Activated naive CD4-positive, alpha-beta T cell treated with anti-CD3 and anti-CD28 coated beads, Interleukin-2, amount 50 U/mL, for 24 hours (primary cell): Measurements from ENCODE around the gene BRINP3.
"Not testable (repeated sequence)": the region's sequence is repeated elsewhere in the genome, so short reads cannot be mapped to it uniquely, and the experiment has no call there.

Experiments
- H3K27ac Mint-ChIP-seq: one replicate; pipeline ENCODE4 v1.8.0; 2021; ENCODE audit warnings: mild to moderate bottlenecking, mixed read lengths
- H3K27me3 Mint-ChIP-seq: one replicate; pipeline ENCODE4 v1.8.0; 2021; ENCODE audit warnings: mixed read lengths
- H3K36me3 Mint-ChIP-seq: one replicate; pipeline ENCODE4 v1.8.0; 2021; ENCODE audit warnings: mixed read lengths
- H3K4me1 Mint-ChIP-seq: one replicate; pipeline ENCODE4 v1.8.0; 2021; ENCODE audit warnings: mixed read lengths
- H3K4me3 Mint-ChIP-seq: one replicate; pipeline ENCODE4 v1.8.0; 2021; ENCODE audit warnings: mild to moderate bottlenecking, mixed read lengths
- H3K9me3 Mint-ChIP-seq: one replicate; pipeline ENCODE4 v1.8.0; 2021; ENCODE audit warnings: mixed read lengths

Gene BRINP3

GRCh38 chr1:190477762-190478148, at the start of gene BRINP3:
BRINP3 (minus strand) TSS chr1:190477864.
- H3K4me1 Mint-ChIP-seq, result no peaks in the 10 kb centered on the region
- peaks cover 11% of the 10 kb centered on the region for H3K27me3 Mint-ChIP-seq
- no peaks in the 10 kb centered on the region for H3K36me3 Mint-ChIP-seq
- no peak within 1 kb of the TSS for H3K27ac Mint-ChIP-seq
- H3K4me3 Mint-ChIP-seq, result no peak within 1 kb of the TSS
- no peaks in the 10 kb centered on the region for H3K9me3 Mint-ChIP-seq

GRCh38 chr1:190511554-190511953, 33.9 kb upstream of the BRINP3 start:
- no peak overlapping the region for H3K27ac Mint-ChIP-seq
- no peak overlapping the region for H3K4me3 Mint-ChIP-seq
- no peaks in the 10 kb centered on the region for H3K36me3 Mint-ChIP-seq
- H3K9me3 Mint-ChIP-seq, result no peaks in the 10 kb centered on the region
- H3K4me1 Mint-ChIP-seq, result no peaks in the 10 kb centered on the region
- no peaks in the 10 kb centered on the region for H3K27me3 Mint-ChIP-seq

GRCh38 chr1:190507357-190507756, 29.7 kb upstream of the BRINP3 start:
- H3K9me3 Mint-ChIP-seq, result peaks cover 4% of the 10 kb centered on the region
- no peak overlapping the region for H3K27ac Mint-ChIP-seq

GRCh38 chr1:190504539-190504938, 26.9 kb upstream of the BRINP3 start:
- H3K4me3 Mint-ChIP-seq, H3K36me3 Mint-ChIP-seq, H3K9me3 Mint-ChIP-seq, H3K27ac Mint-ChIP-seq, H3K27me3 Mint-ChIP-seq, H3K4me1 Mint-ChIP-seq: not testable (repeated sequence)

More at GRCh38 chr1:190507357-190507756, 29.7 kb upstream of the BRINP3 start:
- Mint-ChIP-seq H3K4me3 (no peak overlapping the region), H3K4me1 (no peaks in the 10 kb centered on the region), H3K27me3 (no peaks in the 10 kb centered on the region), H3K36me3 (no peaks in the 10 kb centered on the region)

- Mint-ChIP-seq H3K4me3 (no peak overlapping the region), H3K4me1 (no peaks in the 10 kb centered on the region), H3K27ac (no peak overlapping the region), H3K9me3 (no peaks in the 10 kb centered on the region), H3K27me3 (no peaks in the 10 kb centered on the region), H3K36me3 (no peaks in the 10 kb centered on the region)
Observed at GRCh38 chr1:190497565-190497964, 19.9 kb upstream of the BRINP3 start.

GRCh38 chr1:190494451-190494850, 16.8 kb upstream of the BRINP3 start:
- Mint-ChIP-seq H3K4me3 (no peak overlapping the region), H3K36me3 (no peaks in the 10 kb centered on the region), H3K27ac (no peak overlapping the region), H3K4me1 (no peaks in the 10 kb centered on the region), H3K9me3 (peaks cover 5% of the 10 kb centered on the region), H3K27me3 (no peaks in the 10 kb centered on the region)

GRCh38 chr1:190491404-190491803, 13.7 kb upstream of the BRINP3 start:
- no peak overlapping the region for H3K27ac Mint-ChIP-seq
- no peaks in the 10 kb centered on the region for H3K36me3 Mint-ChIP-seq
- peaks cover 5% of the 10 kb centered on the region for H3K9me3 Mint-ChIP-seq
- H3K4me1 Mint-ChIP-seq, result no peaks in the 10 kb centered on the region
- no peak overlapping the region for H3K4me3 Mint-ChIP-seq
- no peaks in the 10 kb centered on the region for H3K27me3 Mint-ChIP-seq

GRCh38 chr1:190484045-190484444, 6.4 kb upstream of the BRINP3 start:
- Mint-ChIP-seq H3K36me3 (no peaks in the 10 kb centered on the region), H3K4me3 (no peak overlapping the region), H3K4me1 (no peaks in the 10 kb centered on the region), H3K27ac (no peak overlapping the region), H3K9me3 (no peaks in the 10 kb centered on the region), H3K27me3 (peaks cover 1% of the 10 kb centered on the region)

- no peak overlapping the region for H3K27ac Mint-ChIP-seq
- H3K4me3 Mint-ChIP-seq, result no peak overlapping the region
- H3K27me3 Mint-ChIP-seq, result peaks cover 9% of the 10 kb centered on the region
- no peaks in the 10 kb centered on the region for H3K9me3 Mint-ChIP-seq
- H3K36me3 Mint-ChIP-seq, result no peaks in the 10 kb centered on the region
- H3K4me1 Mint-ChIP-seq, result no peaks in the 10 kb centered on the region
Observed at GRCh38 chr1:190480231-190480630, 2.6 kb upstream of the BRINP3 start.

- H3K4me3 Mint-ChIP-seq, result no peak overlapping the region
- no peaks in the 10 kb centered on the region for H3K9me3 Mint-ChIP-seq
- H3K27me3 Mint-ChIP-seq, result peaks cover 9% of the 10 kb centered on the region
- H3K36me3 Mint-ChIP-seq, result no peaks in the 10 kb centered on the region
- H3K27ac Mint-ChIP-seq, result no peak overlapping the region
- H3K4me1 Mint-ChIP-seq, result no peaks in the 10 kb centered on the region
Observed at GRCh38 chr1:190479516-190479915, 1.9 kb upstream of the BRINP3 start.

- Mint-ChIP-seq H3K36me3 (no peaks in the 10 kb centered on the region), H3K4me3 (no peak overlapping the region), H3K9me3 (no peaks in the 10 kb centered on the region), H3K4me1 (no peaks in the 10 kb centered on the region), H3K27ac (no peak overlapping the region), H3K27me3 (peaks cover 10% of the 10 kb centered on the region)
Observed at GRCh38 chr1:190479050-190479397, 1.4 kb upstream of the BRINP3 start.

GRCh38 chr1:190478149-190479049, 735 bp upstream of the BRINP3 start:
- no peaks in the 10 kb centered on the region for H3K36me3 Mint-ChIP-seq
- H3K9me3 Mint-ChIP-seq, result no peaks in the 10 kb centered on the region
- H3K4me1 Mint-ChIP-seq, result no peaks in the 10 kb centered on the region
- peaks cover 11% of the 10 kb centered on the region for H3K27me3 Mint-ChIP-seq
- H3K27ac Mint-ChIP-seq, result no peak overlapping the region
- H3K4me3 Mint-ChIP-seq, result no peak overlapping the region

- Mint-ChIP-seq H3K27me3 (peaks cover 11% of the 10 kb centered on the region), H3K4me1 (no peaks in the 10 kb centered on the region), H3K4me3 (no peak overlapping the region), H3K9me3 (no peaks in the 10 kb centered on the region), H3K27ac (no peak overlapping the region), H3K36me3 (no peaks in the 10 kb centered on the region)
Observed at GRCh38 chr1:190476806-190477205, 858 bp downstream of the BRINP3 start.

- no peak overlapping the region for H3K4me3 Mint-ChIP-seq
Observed at GRCh38 chr1:190476321-190476720, 1.3 kb downstream of the BRINP3 start.

GRCh38 chr1:190475421-190476141, 2.1 kb downstream of the BRINP3 start:
- Mint-ChIP-seq H3K27me3 (peaks cover 11% of the 10 kb centered on the region), H3K36me3 (no peaks in the 10 kb centered on the region)

More at GRCh38 chr1:190476321-190476720, 1.3 kb downstream of the BRINP3 start:
- H3K27ac Mint-ChIP-seq, result no peak overlapping the region
- no peaks in the 10 kb centered on the region for H3K4me1 Mint-ChIP-seq
- peaks cover 11% of the 10 kb centered on the region for H3K27me3 Mint-ChIP-seq
- H3K36me3 Mint-ChIP-seq, result no peaks in the 10 kb centered on the region
- H3K9me3 Mint-ChIP-seq, result no peaks in the 10 kb centered on the region

GRCh38 chr1:190474650-190475211, 2.9 kb downstream of the BRINP3 start:
- Mint-ChIP-seq H3K4me1 (no peaks in the 10 kb centered on the region), H3K27ac (no peak overlapping the region), H3K27me3 (peaks cover 11% of the 10 kb centered on the region), H3K4me3 (no peak overlapping the region), H3K9me3 (no peaks in the 10 kb centered on the region), H3K36me3 (no peaks in the 10 kb centered on the region)

More at GRCh38 chr1:190475421-190476141, 2.1 kb downstream of the BRINP3 start:
- no peak overlapping the region for H3K27ac Mint-ChIP-seq
- no peaks in the 10 kb centered on the region for H3K4me1 Mint-ChIP-seq
- no peak overlapping the region for H3K4me3 Mint-ChIP-seq
- H3K9me3 Mint-ChIP-seq, result no peaks in the 10 kb centered on the region
